NCI-H748 (cell line): ENCODE measurements around the gene DCTN2.
"Not testable (repeated sequence)": the region's sequence is repeated elsewhere in the genome, so short reads cannot be mapped to it uniquely, and the experiment has no call there.

ENCODE experiments used
- DNase-seq: peaks from one replicate; lab custom pipeline; 2025; ENCODE audit not compliant: unreplicated experiment; lab: John Stamatoyannopoulos, UW

The DCTN2 gene

GRCh38 chr12:57517187-57517586 lies 29.8 kb downstream of the DCTN2 start:
- no peak for DNase-seq

DNA sequence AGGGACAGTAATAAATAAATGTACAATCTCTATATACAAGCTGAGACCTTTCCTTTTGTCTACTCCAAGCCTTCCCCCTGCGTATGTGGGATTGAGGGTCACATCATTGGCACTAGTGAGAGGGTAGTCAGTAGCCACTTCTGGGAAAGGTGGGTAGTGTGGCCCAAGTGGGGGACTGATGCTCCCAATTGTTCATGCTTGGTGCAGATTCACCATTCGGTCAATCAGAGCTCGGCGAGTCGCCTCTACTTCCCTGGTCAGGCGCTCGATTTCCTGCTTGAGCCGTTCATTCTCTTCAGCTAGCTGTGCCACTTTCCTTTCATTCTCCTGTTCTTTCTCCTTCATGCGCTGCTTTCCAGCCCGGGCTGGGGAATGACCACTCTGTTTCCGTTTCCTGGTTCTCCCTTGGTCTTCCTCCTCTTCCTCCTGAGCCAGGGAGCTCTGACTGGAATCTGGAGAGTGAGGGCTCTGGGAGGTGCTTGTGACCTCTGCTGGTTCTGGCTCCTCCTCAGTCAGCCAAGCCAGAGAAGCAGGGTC lies 30.3 kb downstream of the DCTN2 start:
- no peak for DNase-seq

- no peak for DNase-seq
Measured at GRCh38 chr12:57515934-57516541, 31.0 kb downstream of the DCTN2 start.

DNA sequence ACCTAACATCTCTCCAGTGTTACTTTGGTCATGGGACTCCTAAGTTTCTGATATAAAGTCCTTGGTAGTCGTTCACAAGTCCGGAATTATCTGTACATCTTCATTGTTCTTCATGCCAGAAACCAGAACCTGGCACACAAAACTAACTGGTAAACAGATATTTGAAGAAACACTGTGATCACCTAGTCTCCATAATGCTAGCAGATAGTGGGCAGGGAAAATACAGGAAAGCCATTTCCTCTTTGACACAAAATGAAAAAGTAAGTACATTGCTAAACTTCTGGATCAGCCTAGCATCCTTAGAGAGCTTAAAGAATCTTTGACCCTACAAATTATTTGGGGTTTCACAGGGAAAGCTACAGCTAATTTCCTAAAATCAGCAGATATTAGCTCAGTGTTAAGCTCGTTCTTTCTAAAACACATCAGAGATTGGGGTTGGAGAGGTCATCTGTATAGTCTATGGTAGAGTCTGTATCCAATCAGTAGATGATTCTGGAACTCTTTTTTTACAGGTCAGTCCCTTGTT lies 31.5 kb downstream of the DCTN2 start:
- DNase-seq = no peak

DNA sequence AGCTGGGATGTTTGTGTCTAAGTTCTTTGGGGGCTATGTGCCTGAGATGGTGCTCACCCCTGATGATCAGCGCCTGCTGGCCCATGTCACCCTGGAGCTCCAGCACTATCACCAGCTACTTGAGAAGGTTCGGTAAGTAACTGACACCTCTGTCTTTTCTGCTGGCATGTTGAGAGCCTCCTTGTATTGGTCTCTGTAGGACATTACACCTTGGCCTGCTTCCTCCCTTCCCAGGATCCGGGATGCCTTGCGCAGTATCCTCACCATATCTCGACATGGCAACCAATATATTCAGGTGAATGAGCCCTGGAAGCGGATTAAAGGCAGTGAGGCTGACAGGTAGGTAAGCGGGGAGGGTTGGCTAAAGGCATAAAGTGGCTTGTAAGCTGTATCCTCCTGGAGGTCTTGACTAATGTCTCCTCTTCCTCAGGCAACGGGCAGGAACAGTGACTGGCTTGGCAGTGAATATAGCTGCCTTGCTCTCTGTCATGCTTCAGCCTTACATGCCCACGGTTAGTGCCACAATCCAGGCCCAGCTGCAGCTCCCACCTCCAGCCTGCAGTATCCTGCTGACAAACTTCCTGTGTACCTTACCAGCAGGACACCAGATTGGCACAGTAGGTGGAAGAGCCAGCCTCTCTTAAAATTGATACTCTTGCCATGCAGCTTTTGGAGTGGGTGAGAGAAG lies 32.1 kb downstream of the DCTN2 start:
- no peak for DNase-seq

DNA sequence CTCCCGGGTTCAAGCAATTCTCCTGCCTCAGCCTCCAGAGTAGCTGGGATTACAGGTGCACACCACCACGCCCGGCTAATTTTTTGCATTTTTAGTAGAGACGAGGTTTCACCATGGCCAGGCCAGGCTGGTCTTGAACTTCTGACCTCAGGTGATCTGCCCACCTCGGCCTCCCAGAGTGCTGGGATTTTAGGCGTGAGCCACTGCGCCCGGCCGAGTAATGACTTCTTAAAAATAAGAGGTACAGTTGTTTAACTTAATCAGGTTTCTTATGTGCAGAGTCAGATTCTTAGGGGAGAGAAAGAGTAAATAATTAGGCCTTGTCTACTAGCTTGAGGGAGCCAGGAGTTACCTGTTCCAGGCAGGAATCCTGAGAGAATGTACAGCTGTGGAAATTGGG lies 32.7 kb downstream of the DCTN2 start:
- DNase-seq = not testable (repeated sequence)

DNA sequence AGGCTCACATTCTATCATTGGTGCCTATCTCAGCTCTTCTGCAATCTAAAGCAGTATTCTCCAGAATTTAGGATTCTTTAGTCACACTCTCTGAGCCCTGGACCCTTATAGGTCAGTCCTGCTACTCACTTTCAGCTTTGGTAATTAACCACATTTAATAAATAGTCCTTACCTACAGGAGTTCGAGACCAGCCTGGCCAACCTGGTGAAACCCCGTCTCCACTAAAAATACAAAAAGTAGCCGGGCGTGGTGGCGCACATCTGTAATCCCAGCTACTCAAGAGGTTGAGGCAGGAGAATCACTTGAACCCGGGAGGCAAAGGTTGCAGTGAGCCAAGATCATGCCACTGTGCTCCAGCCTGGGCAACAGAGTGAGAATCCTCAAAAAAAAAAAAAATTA lies 33.3 kb downstream of the DCTN2 start:
- DNase-seq = not testable (repeated sequence)

GRCh38 chr12:57513266-57513665 lies 33.7 kb downstream of the DCTN2 start:
- DNase-seq = no peak

DNA sequence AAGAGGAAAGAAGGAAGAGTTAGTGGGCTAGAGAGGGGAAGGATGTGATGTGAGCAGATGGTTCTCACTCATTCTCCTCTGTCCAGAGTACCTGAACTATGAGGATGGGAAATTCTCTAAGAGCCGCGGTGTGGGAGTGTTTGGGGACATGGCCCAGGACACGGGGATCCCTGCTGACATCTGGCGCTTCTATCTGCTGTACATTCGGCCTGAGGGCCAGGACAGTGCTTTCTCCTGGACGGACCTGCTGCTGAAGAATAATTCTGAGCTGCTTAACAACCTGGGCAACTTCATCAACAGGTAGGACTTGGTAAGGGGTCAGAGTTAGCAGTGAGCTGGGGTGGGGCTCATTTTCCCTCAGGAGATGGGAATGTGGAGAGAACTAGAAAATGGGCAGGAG lies 34.3 kb downstream of the DCTN2 start:
- no peak for DNase-seq

- DNase-seq = no peak
Measured at GRCh38 chr12:57511588-57512325, 35.2 kb downstream of the DCTN2 start.

DNA sequence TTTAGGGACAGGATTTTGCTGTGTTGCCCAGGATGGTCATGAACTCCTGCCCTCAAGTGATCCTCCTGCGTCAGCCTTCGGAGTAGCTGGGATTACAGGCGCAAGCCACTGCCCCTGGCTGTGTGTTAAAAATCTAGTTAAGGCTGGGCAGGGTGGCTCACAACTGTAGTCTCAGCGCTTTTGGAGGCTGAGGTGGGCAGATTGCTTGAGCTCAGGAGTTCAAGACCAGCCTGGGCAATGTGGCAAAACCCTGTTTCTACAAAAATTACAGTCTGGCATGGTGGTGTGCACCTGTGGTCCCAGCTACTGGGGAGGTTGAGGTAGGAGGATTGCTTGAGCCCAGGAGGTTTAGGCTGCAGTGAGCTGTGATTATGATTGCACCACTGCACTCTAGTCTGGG lies 35.8 kb downstream of the DCTN2 start:
- no peak for DNase-seq

GRCh38 chr12:57507796-57508195 lies 39.2 kb downstream of the DCTN2 start:
- DNase-seq = not testable (repeated sequence)

- not testable (repeated sequence) for DNase-seq
Measured at GRCh38 chr12:57506541-57506940, 40.5 kb downstream of the DCTN2 start.

- not testable (repeated sequence) for DNase-seq
Measured at GRCh38 chr12:57502311-57502969, 44.6 kb downstream of the DCTN2 start.

DNA sequence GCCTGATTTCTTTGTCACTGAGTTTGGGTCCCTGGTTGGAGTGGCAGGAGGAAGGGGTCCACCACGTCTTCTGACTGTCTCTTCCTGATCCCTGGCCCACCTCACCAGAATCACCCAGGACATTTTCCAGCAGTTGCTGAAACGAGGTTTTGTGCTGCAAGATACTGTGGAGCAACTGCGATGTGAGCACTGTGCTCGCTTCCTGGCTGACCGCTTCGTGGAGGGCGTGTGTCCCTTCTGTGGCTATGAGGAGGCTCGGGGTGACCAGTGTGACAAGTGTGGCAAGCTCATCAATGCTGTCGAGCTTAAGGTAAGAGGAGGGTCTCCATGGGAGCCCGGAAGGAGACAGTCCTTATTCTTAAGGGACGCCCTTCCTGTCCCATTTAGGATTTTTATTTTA lies 46.8 kb downstream of the DCTN2 start:
- DNase-seq = no peak

GRCh38 chr12:57498571-57498970 lies 48.4 kb downstream of the DCTN2 start:
- DNase-seq = no peak

- DNase-seq = no peak
Measured at GRCh38 chr12:57498132-57498502, 48.9 kb downstream of the DCTN2 start.

- no peak for DNase-seq
Measured at GRCh38 chr12:57497223-57498131, 49.5 kb downstream of the DCTN2 start.

GRCh38 chr12:57496822-57497221 lies 50.2 kb downstream of the DCTN2 start:
- no peak for DNase-seq

DNA sequence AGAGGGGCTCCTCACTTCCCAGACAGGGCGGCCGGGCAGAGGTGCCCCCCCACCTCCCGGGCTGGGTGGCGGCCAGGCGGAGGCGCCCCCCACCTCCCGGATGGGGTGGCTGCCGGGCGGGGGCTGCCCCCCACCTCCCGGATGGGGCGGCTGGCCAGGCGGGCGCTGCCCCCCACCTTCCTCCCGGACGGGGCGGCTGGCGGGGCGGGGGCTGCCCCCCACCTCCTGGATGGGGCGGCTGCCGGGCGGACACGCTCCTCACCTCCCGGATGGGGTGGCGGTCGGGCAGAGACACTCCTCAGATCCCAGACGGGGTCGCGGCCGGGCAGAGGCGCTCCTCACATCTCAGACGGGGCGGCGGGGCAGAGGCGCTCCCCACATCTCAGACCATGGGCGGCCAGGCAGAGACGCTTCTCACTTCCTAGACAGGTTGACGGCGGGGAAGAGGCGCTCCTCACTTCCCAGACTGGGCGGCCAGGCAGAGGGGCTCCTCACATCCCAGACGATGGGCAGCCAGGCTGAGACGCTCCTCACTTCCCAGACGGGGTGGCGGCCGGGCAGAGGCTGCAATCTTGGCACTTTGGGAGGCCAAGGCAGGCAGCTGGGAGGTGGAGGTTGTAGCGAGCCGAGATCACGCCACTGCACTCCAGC lies 51.8 kb downstream of the DCTN2 start:
- not testable (repeated sequence) for DNase-seq
